Neural progenitor cell (in vitro differentiated cells): ENCODE data around the gene SPINDOC. TPM values are rescaled to one million over a fixed set of nuclear protein-coding genes. Genes with fewer than 3 reads are reported as not detected.

Experiments used
- DNase-seq: peaks from one replicate; pipeline ENCODE4 v3.0.0-alpha.2; 2016; ENCODE audit warnings: low spot score
- H2AFZ ChIP-seq: fragments of 200-600 bp; sonication (generic); replicated peaks from 2 replicates; pipeline ENCODE4 v1.6.1; 2016; ENCODE audit warnings: antibody characterized with exemption
- H3F3A ChIP-seq: fragments of 200-600 bp; sonication (generic); 2 replicates; pipeline ENCODE4 v1.6.1; 2016; ENCODE audit warnings: antibody characterized with exemption, low read depth
- H3K27ac ChIP-seq: fragments of 200-600 bp; sonication (generic); 2 replicates; pipeline ENCODE4 v1.5.1; 2016; ENCODE audit warnings: mild to moderate bottlenecking
- H3K27me3 ChIP-seq: fragments of 200-600 bp; sonication (generic); 2 replicates; pipeline ENCODE4 v1.6.1; 2016; ENCODE audit warnings: mild to moderate bottlenecking, moderate library complexity
- H3K36me3 ChIP-seq: fragments of 200-600 bp; sonication (generic); 2 replicates; pipeline ENCODE4 v1.5.1; 2016
- H3K4me1 ChIP-seq: fragments of 200-600 bp; sonication (generic); 2 replicates; pipeline ENCODE4 v1.6.1; 2016; ENCODE audit warnings: mixed run types
- H3K4me2 ChIP-seq: fragments of 200-600 bp; sonication (generic); 2 replicates; pipeline ENCODE4 v1.6.1; 2016
- H3K4me3 ChIP-seq: fragments of 200-600 bp; sonication (generic); 2 replicates; pipeline ENCODE4 v1.5.1; 2016
- H3K79me2 ChIP-seq: fragments of 200-600 bp; sonication (generic); 2 replicates; pipeline ENCODE4 v1.6.1; 2016; ENCODE audit warnings: low read depth
- H3K9ac ChIP-seq: fragments of 200-600 bp; sonication (generic); 2 replicates; pipeline ENCODE4 v1.6.1; 2016
- H3K9me3 ChIP-seq: fragments of 200-600 bp; sonication (generic); 2 replicates; pipeline ENCODE4 v1.5.1; 2016; ENCODE audit warnings: low read depth
- H4K20me1 ChIP-seq: fragments of 200-600 bp; sonication (generic); 2 replicates; pipeline ENCODE4 v1.6.1; 2016; ENCODE audit warnings: low read depth
- H3K27ac Mint-ChIP-seq: 3 replicates; pipeline ENCODE4 v1.8.0; 2021; ENCODE audit warnings: mixed read lengths
- H3K27me3 Mint-ChIP-seq: 2 replicates; pipeline ENCODE4 v1.8.0; 2022; ENCODE audit warnings: low read depth, mild to moderate bottlenecking, inconsistent platforms, moderate library complexity, mixed read lengths; ENCODE audit not compliant: insufficient read depth
- H3K36me3 Mint-ChIP-seq: 3 replicates; pipeline ENCODE4 v1.8.0; 2021; ENCODE audit warnings: mixed read lengths
- H3K4me1 Mint-ChIP-seq: 3 replicates; pipeline ENCODE4 v1.8.0; 2021; ENCODE audit warnings: mixed read lengths
- H3K4me3 Mint-ChIP-seq: 3 replicates; pipeline ENCODE4 v1.8.0; 2021; ENCODE audit warnings: mild to moderate bottlenecking, moderate library complexity, mixed read lengths
- H3K9me3 Mint-ChIP-seq: 3 replicates; pipeline ENCODE4 v1.8.0; 2020; ENCODE audit warnings: mixed read lengths
- EZH2 ChIP-seq: fragments of 200-600 bp; sonication (generic); IDR thresholded peaks from 2 replicates; pipeline ENCODE4 v1.6.1; 2017; ENCODE audit warnings: antibody characterized with exemption, mild to moderate bottlenecking, moderate library complexity
- EZH2phosphoT487 ChIP-seq: fragments of 200-600 bp; sonication (generic); IDR thresholded peaks from 2 replicates; pipeline ENCODE4 v1.6.1; 2017; ENCODE audit warnings: antibody characterized with exemption
- total RNA-seq: library from RNA; depleted of rRNA; stranded (reverse); fragments of >200 nt; gene quantifications from 2 replicates; pipeline ENCODE4 v1.2.3, GENCODE V29; 2015; ENCODE audit warnings: low replicate concordance
- TF ChIP-seq, protein P1 (sequence below): fragments of 200-600 bp; sonication (generic); IDR thresholded peaks from 2 replicates; pipeline ENCODE4 v1.5.1; 2017; ENCODE audit warnings: antibody characterized with exemption, mild to moderate bottlenecking

SPINDOC gene
- total RNA-seq, 1 donor from 2014 or later: 27.2 TPM

DNA sequence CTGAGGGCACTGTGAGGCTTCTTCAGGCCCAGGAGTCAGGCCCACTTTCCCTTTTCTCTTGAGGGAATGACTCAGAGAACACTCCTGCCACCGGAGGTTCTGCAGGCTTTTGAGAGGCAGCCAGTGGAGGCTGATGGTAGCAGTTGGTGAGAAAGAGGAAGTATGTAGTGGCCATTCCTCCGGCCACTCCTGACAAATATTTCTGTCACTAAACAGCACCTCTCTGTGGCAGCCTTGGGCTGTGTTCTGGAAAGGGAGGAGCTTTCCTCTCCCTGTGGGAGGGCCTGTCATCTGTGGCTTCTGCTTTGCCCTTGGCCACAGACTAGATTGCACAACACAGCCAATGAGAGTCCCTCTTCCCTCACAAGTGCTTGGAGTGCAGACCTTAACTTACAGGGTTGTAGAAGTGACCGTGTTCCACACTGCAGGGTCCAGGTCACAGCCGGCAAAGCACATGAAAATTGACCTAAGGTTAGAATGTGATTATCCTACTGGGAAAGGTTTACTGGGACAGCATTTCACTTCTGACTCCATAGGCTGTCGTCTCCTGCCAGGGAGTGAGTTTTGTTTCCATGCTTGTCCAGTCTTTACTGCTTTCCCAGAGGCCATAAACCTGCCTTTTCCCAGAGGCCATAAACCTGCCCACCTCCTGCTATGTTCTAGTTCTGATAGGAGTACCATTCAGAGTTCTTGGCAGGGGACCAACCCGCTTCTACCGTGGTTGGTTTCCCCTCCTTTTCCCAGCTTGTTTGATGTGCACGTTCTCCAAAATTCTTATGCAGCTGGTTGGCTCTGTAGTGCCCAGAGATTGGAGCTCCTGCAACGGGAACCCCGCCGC, 58.9 kb downstream of the SPINDOC start:
- Histone ChIP-seq H3K9me3 (no peaks in the 10 kb centered on the region), H3F3A (peaks cover 8% of the 10 kb centered on the region), H3K4me2 (no peak overlapping the region), H3K4me3 (no peak overlapping the region), H3K27ac (no peak overlapping the region), H3K9ac (no peak overlapping the region), H4K20me1 (peaks cover 96% of the 10 kb centered on the region), H3K27me3 (no peaks in the 10 kb centered on the region), H3K79me2 (peaks cover 97% of the 10 kb centered on the region), H3K4me1 (peaks cover 7% of the 10 kb centered on the region), H3K36me3 (no peaks in the 10 kb centered on the region), H2AFZ (no peak overlapping the region)
- peaks cover 11% of the 10 kb centered on the region for H3K36me3 Mint-ChIP-seq
- DNase-seq: peak; percentile 41
- TF ChIP-seq, protein P1, sequence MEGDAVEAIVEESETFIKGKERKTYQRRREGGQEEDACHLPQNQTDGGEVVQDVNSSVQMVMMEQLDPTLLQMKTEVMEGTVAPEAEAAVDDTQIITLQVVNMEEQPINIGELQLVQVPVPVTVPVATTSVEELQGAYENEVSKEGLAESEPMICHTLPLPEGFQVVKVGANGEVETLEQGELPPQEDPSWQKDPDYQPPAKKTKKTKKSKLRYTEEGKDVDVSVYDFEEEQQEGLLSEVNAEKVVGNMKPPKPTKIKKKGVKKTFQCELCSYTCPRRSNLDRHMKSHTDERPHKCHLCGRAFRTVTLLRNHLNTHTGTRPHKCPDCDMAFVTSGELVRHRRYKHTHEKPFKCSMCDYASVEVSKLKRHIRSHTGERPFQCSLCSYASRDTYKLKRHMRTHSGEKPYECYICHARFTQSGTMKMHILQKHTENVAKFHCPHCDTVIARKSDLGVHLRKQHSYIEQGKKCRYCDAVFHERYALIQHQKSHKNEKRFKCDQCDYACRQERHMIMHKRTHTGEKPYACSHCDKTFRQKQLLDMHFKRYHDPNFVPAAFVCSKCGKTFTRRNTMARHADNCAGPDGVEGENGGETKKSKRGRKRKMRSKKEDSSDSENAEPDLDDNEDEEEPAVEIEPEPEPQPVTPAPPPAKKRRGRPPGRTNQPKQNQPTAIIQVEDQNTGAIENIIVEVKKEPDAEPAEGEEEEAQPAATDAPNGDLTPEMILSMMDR: peak; percentile 27
- no peak for TF ChIP-seq EZH2
- H3K9me3 Mint-ChIP-seq: no peaks in the 10 kb centered on the region
- no peak overlapping the region for H3K27ac Mint-ChIP-seq
- H3K4me3 Mint-ChIP-seq: peak overlapping the region; percentile 43
- H3K4me1 Mint-ChIP-seq: peaks cover 45% of the 10 kb centered on the region
- H3K27me3 Mint-ChIP-seq: peaks cover 2% of the 10 kb centered on the region

DNA sequence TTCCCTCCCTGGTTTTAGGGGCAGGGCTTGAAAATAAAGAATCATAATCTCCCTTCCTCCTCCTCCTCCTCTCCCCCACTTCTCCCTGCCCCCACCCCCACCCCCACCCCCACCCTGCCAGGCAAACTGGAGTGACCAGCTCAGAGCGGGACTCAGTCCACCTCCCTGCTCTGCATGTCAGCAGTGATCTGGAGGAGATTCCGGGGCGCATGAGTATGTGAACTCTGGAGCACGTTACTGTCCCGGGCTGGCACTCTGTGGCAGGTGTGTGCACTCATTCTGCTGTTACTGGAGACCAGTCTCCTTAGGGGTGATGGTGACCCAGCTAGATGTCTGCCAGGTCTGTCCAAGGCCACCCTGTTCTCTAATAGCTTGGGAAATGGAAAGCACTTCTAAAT, 59.5 kb downstream of the SPINDOC start:
- Histone ChIP-seq H3F3A (peaks cover 8% of the 10 kb centered on the region), H3K27ac (no peak overlapping the region), H3K4me1 (peaks cover 11% of the 10 kb centered on the region), H4K20me1 (peaks cover 96% of the 10 kb centered on the region), H3K36me3 (no peaks in the 10 kb centered on the region), H2AFZ (no peak overlapping the region), H3K4me2 (no peak overlapping the region), H3K27me3 (no peaks in the 10 kb centered on the region), H3K79me2 (peaks cover 97% of the 10 kb centered on the region), H3K9ac (no peak overlapping the region), H3K9me3 (no peaks in the 10 kb centered on the region), H3K4me3 (no peak overlapping the region)
- peaks cover 2% of the 10 kb centered on the region for H3K27me3 Mint-ChIP-seq
- no peak overlapping the region for H3K4me3 Mint-ChIP-seq
- no peak for TF ChIP-seq EZH2phosphoT487
- TF ChIP-seq, protein P1: no peak
- no peak for TF ChIP-seq EZH2
- H3K9me3 Mint-ChIP-seq: no peaks in the 10 kb centered on the region
- no peak for DNase-seq
- peaks cover 8% of the 10 kb centered on the region for H3K36me3 Mint-ChIP-seq
- peaks cover 45% of the 10 kb centered on the region for H3K4me1 Mint-ChIP-seq
- no peak overlapping the region for H3K27ac Mint-ChIP-seq

DNA sequence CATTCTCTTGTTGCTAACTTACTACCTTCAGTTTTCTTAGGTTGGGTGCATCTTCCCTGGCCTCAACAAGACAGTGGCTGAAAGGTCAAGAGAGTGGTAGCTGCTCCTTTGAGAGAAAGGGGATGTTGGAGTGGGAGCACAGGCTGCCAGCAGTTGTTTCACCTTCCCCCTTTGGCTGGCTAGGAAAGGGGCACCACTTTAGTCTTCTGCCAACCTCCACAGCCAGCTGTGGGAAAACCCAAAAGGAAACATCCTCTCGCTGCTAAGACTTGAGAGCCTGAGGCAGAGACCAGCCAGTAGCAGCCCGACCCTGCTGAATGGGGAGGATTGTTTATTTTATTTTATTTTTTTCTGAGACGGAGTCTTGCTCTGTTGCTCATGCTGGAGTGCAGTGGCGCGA, 60.1 kb downstream of the SPINDOC start:
- Mint-ChIP-seq H3K36me3 (peaks cover 7% of the 10 kb centered on the region), H3K9me3 (no peaks in the 10 kb centered on the region), H3K4me1 (peaks cover 44% of the 10 kb centered on the region), H3K27ac (no peak overlapping the region), H3K27me3 (peaks cover 2% of the 10 kb centered on the region), H3K4me3 (no peak overlapping the region)
- TF ChIP-seq EZH2 (no peak), EZH2phosphoT487 (no peak)
- TF ChIP-seq, protein P1: no peak
- H3K27me3 ChIP-seq: no peaks in the 10 kb centered on the region
- no peak overlapping the region for H3K4me2 ChIP-seq
- no peak overlapping the region for H3K9ac ChIP-seq
- peaks cover 8% of the 10 kb centered on the region for H3F3A ChIP-seq
- peaks cover 94% of the 10 kb centered on the region for H4K20me1 ChIP-seq
- H3K4me3 ChIP-seq: no peak overlapping the region
- no peaks in the 10 kb centered on the region for H3K36me3 ChIP-seq
- peaks cover 97% of the 10 kb centered on the region for H3K79me2 ChIP-seq
- no peak overlapping the region for H2AFZ ChIP-seq
- H3K9me3 ChIP-seq: no peaks in the 10 kb centered on the region
- DNase-seq: no peak
- peaks cover 12% of the 10 kb centered on the region for H3K4me1 ChIP-seq
- no peak overlapping the region for H3K27ac ChIP-seq
